GM12865 (cell line): ENCODE data around the gene SHCBP1L.
A peak's percentile ranks its signal among the peaks of the same experiment; 100 is the strongest.

Experiments
- DNase-seq: peaks from one replicate; pipeline ENCODE4 v3.0.0; 2010; ENCODE audit warnings: low read depth
- H3K4me3 ChIP-seq: 2 replicates; pipeline ENCODE4 v1.5.1; 2011; ENCODE audit warnings: mild to moderate bottlenecking, low read depth, low read length, control low read depth
- CTCF ChIP-seq: IDR thresholded peaks from 2 replicates; pipeline ENCODE4 v1.5.1; 2011; ENCODE audit warnings: low read length, control low read depth, low read depth, inconsistent platforms; ENCODE audit not compliant: insufficient read depth; ENCODE audit errors: missing control alignments

Gene SHCBP1L

DNA sequence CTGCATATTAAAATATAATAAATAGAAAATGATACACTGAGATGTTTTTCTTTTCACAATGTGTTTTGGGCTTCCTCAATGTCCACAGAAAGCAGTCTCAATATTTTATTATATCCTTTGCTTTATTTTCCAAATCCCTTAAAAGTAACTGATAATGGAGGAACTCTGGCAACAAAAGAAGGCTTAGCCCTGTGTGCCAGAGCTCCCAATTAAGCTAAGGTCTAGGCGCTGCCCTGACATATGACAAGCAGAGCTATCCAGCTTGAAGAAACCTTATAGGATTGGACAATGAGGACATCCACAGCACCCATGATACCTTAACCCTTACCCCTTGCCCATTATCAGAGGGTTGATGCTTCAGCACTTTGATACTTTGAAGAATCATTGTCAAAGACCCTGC lies 12.9 kb upstream of the SHCBP1L start:
- H3K4me3 ChIP-seq = no peak overlapping the region
- no peak for TF ChIP-seq CTCF
- DNase-seq = no peak

- no peak for TF ChIP-seq CTCF
- DNase-seq = no peak
- no peak overlapping the region for H3K4me3 ChIP-seq
These were observed 12.1 kb upstream of the SHCBP1L start for GRCh38 chr1:182965096-182965495.

DNA sequence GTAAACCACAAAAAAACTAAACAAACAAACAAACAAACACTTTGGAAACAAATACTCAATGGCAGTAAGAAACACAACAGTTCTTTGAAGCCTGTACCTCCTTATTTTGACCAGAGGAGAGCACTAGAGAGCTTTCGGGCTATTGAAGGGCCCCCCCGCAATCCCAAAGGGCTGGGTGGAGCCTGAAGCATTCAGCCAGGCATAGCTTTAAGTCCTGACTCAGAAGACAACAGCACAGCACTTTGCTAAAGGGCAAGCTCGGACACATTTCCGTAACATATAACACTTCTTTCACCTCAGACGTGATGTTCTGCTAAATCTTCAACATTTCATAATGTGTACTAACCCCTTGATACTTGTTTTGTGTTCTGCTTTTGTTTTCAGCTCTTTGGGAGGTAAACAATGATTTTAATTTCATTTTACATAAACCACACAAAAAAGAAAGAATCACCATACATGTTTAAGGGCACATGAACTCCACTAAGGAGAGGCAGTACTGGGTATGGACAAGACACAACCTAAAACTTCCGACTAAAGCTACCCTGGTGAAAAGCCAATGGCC lies 9.7 kb upstream of the SHCBP1L start:
- TF ChIP-seq CTCF = peak; percentile 92
- peak overlapping the region; percentile 51 for H3K4me3 ChIP-seq

GRCh38 chr1:182960046-182960445 lies 7.1 kb upstream of the SHCBP1L start:
- DNase-seq = no peak
- no peak for TF ChIP-seq CTCF
- H3K4me3 ChIP-seq = no peak overlapping the region

More for the DNA sequence above, 9.7 kb upstream of the SHCBP1L start:
- peak; percentile 92 for DNase-seq

- no peak overlapping the region for H3K4me3 ChIP-seq
- no peak for DNase-seq
- no peak for TF ChIP-seq CTCF
These were observed 5.0 kb upstream of the SHCBP1L start for GRCh38 chr1:182957902-182958395.

GRCh38 chr1:182956708-182957365 lies 3.9 kb upstream of the SHCBP1L start:
- no peak for TF ChIP-seq CTCF
- no peak for DNase-seq
- no peak overlapping the region for H3K4me3 ChIP-seq
